K562 (cell line): Measurements from ENCODE around the gene ZNF609. TPM values are rescaled to one million over a fixed set of nuclear protein-coding genes. Genes with fewer than 3 reads are reported as not detected.

Experiments used
- ATAC-seq: fragments of 200-7000 bp; cut with Tn5 transposase; 3 replicates; pipeline ENCODE4 v1.9.1; 2020; ENCODE audit warnings: moderate library complexity
- BruUV-seq: library from RNA; stranded (reverse); fragments of 400-500 nt; replicated peaks from 2 replicates; lab custom pipeline; 2021; lab: Mats Ljungman, UMichigan
- CTCF ChIA-PET: fragments of 300-600 bp; formaldehyde crosslinking; extraction: SDS; loops from one replicate; lab custom pipeline; 2021; ENCODE audit warnings: low intra/inter-chr PET ratio; lab: Yijun Ruan, JAX
- POLR2A ChIA-PET: fragments of 300-600, 350-650 bp; sonication (Branson Sonifier 250); formaldehyde crosslinking; extraction: SDS; loops from one replicate; lab custom pipeline; 2021; ENCODE audit warnings: antibody characterized with exemption, inconsistent platforms; lab: Yijun Ruan, JAX
- DNase-seq, 4 experiments: peaks; one replicate each; pipeline versions ENCODE4 v3.0.0 to v3.0.0-alpha.2; 2011 to 2018; ENCODE audit warnings: low spot score in 3 of 4, mixed read lengths in 3 of 4; ENCODE audit errors: extremely low read depth in 1 of 4
- FAIRE-seq: peaks from 2 replicates; lab custom pipeline; 2011; peaks lifted over from hg19 to GRCh38; lab: Jason Lieb, UNC
- H2AFZ ChIP-seq: 2 replicates; pipeline ENCODE4 v1.6.0; 2011; ENCODE audit warnings: low read depth, low read length, control low read depth, inconsistent platforms
- H3K27ac ChIP-seq: fragments of 200-600 bp; 3 replicates; pipeline ENCODE4 v1.8.0; 2011; ENCODE audit warnings: low read depth, mild to moderate bottlenecking, control low read depth, inconsistent platforms, low read length, moderate library complexity, mixed read lengths; ENCODE audit errors: extremely low read depth
- H3K27me3 ChIP-seq, 2 experiments: fragments of 300-600 bp in 1 of 2; 2 replicates in 1 of 2; 3 replicates in 1 of 2; pipeline versions ENCODE4 v1.6.0 to v1.8.0; 2011; ENCODE audit warnings: inconsistent platforms in 2 of 2, low read length in 2 of 2, mild to moderate bottlenecking in 1 of 2, mixed read lengths in 1 of 2, moderate library complexity in 1 of 2; ENCODE audit not compliant: control insufficient read depth in 2 of 2, insufficient read depth in 2 of 2
- H3K36me3 ChIP-seq: fragments of 300-600 bp; 3 replicates; pipeline ENCODE4 v1.8.0; 2011; ENCODE audit warnings: mild to moderate bottlenecking, low read length, inconsistent platforms; ENCODE audit not compliant: control insufficient read depth, insufficient read depth
- H3K4me1 ChIP-seq, 2 experiments: fragments of 200-600 bp in 1 of 2; replicated peaks in 1 of 2; 2 replicates in 1 of 2; 3 replicates in 1 of 2; pipeline versions ENCODE4 v1.5.1 to v1.8.0; 2011; ENCODE audit warnings: inconsistent platforms in 2 of 2, low read length in 2 of 2, mild to moderate bottlenecking in 1 of 2, mixed read lengths in 1 of 2, moderate library complexity in 1 of 2; ENCODE audit not compliant: control insufficient read depth in 2 of 2, insufficient read depth in 2 of 2
- H3K4me2 ChIP-seq: 2 replicates; pipeline ENCODE4 v1.6.1; 2011; ENCODE audit warnings: low read length, control low read depth, inconsistent platforms, mixed read lengths; ENCODE audit not compliant: insufficient read depth
- H3K4me3 ChIP-seq: fragments of 200-600 bp; sonication (generic), shearing (Covaris generic); 2 replicates; pipeline ENCODE4 v1.5.1; 2016; ENCODE audit warnings: control low read depth, inconsistent platforms
- H3K79me2 ChIP-seq: fragments of 200-600 bp; 3 replicates; pipeline ENCODE4 v1.8.0; 2011; ENCODE audit warnings: low read length, inconsistent platforms; ENCODE audit not compliant: control insufficient read depth, insufficient read depth
- H3K9ac ChIP-seq, 2 experiments: 2 replicates each; pipeline versions ENCODE4 v1.6.0 to v1.6.1; 2011; ENCODE audit warnings: low read depth in 2 of 2, low read length in 2 of 2, control low read depth in 1 of 2, inconsistent platforms in 1 of 2, mild to moderate bottlenecking in 1 of 2, mixed read lengths in 1 of 2; ENCODE audit not compliant: insufficient read depth in 1 of 2
- H3K9me1 ChIP-seq: one replicate; pipeline ENCODE4 v1.6.0; 2011; ENCODE audit warnings: inconsistent platforms, mild to moderate bottlenecking, low read length, moderate library complexity; ENCODE audit not compliant: control insufficient read depth, insufficient read depth
- H3K9me3 ChIP-seq: replicated peaks from 2 replicates; pipeline ENCODE4 v1.5.1; 2011; ENCODE audit warnings: low read depth, low read length, inconsistent platforms; ENCODE audit not compliant: control insufficient read depth, insufficient read depth
- H4K20me1 ChIP-seq: replicated peaks from 2 replicates; pipeline ENCODE4 v1.6.1; 2011; ENCODE audit warnings: low read length, inconsistent platforms, mixed read lengths; ENCODE audit not compliant: control insufficient read depth, insufficient read depth
- FOXK2 ChIP-seq, 2 experiments: fragments of 450-650 bp; IDR thresholded peaks in 1 of 2; conservative IDR thresholded peaks in 1 of 2; 2 replicates each; pipeline ENCODE4 v1.6.1; 2016; ENCODE audit warnings: low read depth in 2 of 2, mild to moderate bottlenecking in 1 of 2
- GATAD2B ChIP-seq: fragments of 450-650 bp; IDR thresholded peaks from 2 replicates; pipeline ENCODE4 v1.6.1; 2017; ENCODE audit warnings: mild to moderate bottlenecking, borderline replicate concordance
- MAFG ChIP-seq: fragments of 450-650 bp; conservative IDR thresholded peaks from 2 replicates; pipeline ENCODE4 v1.6.1; 2016; ENCODE audit warnings: missing genetic modification characterization, missing compliant biosample characterization
- POLR2G ChIP-seq: fragments of 200-400 bp; formaldehyde crosslinking; IDR thresholded peaks from 2 replicates; pipeline ENCODE4 v1.6.1; 2017; ENCODE audit warnings: low read depth, mild to moderate bottlenecking, antibody characterized with exemption, low read length, moderate library complexity
- TAF1 ChIP-seq: IDR thresholded peaks from 2 replicates; pipeline ENCODE4 v1.6.1; 2011; ENCODE audit warnings: mild to moderate bottlenecking, low read length, moderate library complexity; ENCODE audit not compliant: insufficient read depth, control insufficient read depth, severe bottlenecking; ENCODE audit errors: extremely low read depth
- WGBS: fragments of 100-300 bp; shearing (Covaris generic); methylation state at CpG from one replicate; pipeline ENCODE4 v1.1.6; 2016; ENCODE audit warnings: low coverage, mixed read lengths; ENCODE audit not compliant: insufficient coverage; ENCODE audit errors: missing lambda C conversion rate; 5-methylcytosine and 5-hydroxymethylcytosine counted together
- in situ Hi-C: fragments of 300-500 bp; cut with MboI; formaldehyde crosslinking; loops from 4 replicates; pipeline ENCODE4 v1.15.0; 2018; ENCODE audit warnings: inconsistent platforms, mixed read lengths
- intact Hi-C: fragments of 100-400 bp; cut with micrococcal nuclease; formaldehyde crosslinking; loops from 2 replicates; pipeline ENCODE4 v1.14.2; 2022
- polyA plus RNA-seq, 8 experiments: library from polyadenylated mRNA; depleted of rRNA in 4 of 8; stranded (reverse) in 5 of 8; unstranded in 3 of 8; fragments of >200 nt; fragmentation: Nextera tagmentation in 2 of 8; fragmentation: Illumina TruSeq in 1 of 8; extraction: Ambion mirVana in 2 of 8; extraction: Trizol in 1 of 8; gene quantifications; 2 replicates each; pipeline versions ENCODE4 v1.2.1 to v1.2.3, GENCODE V29; 2011 to 2014; ENCODE audit warnings: inconsistent platforms in 1 of 8, missing spikeins in 1 of 8
- total RNA-seq, 7 experiments: library from RNA; depleted of rRNA in 6 of 7; stranded (reverse); fragments of >200 nt in 6 of 7; fragmentation: Illumina TruSeq in 2 of 7; extraction: Trizol in 2 of 7; gene quantifications; 2 replicates each; pipeline versions ENCODE4 v1.2.1 to v1.2.3, GENCODE V29; 2011 to 2021; ENCODE audit warnings: low replicate concordance in 1 of 7
- TF ChIP-seq, protein P1 (sequence below), 2 experiments: fragments of 450-650 bp; IDR thresholded peaks; 2 replicates each; pipeline ENCODE4 v1.6.1; 2016; ENCODE audit warnings: mild to moderate bottlenecking in 2 of 2, borderline replicate concordance in 1 of 2, low read depth in 1 of 2, moderate library complexity in 1 of 2

ZNF609 gene
- total and polyA plus RNA-seq, 9 of the 15 experiments (the other 6 are each of a cell fraction or from before 2014, with no cell fraction given) = 3.0 to 38.7 (median 17.8) TPM

DNA sequence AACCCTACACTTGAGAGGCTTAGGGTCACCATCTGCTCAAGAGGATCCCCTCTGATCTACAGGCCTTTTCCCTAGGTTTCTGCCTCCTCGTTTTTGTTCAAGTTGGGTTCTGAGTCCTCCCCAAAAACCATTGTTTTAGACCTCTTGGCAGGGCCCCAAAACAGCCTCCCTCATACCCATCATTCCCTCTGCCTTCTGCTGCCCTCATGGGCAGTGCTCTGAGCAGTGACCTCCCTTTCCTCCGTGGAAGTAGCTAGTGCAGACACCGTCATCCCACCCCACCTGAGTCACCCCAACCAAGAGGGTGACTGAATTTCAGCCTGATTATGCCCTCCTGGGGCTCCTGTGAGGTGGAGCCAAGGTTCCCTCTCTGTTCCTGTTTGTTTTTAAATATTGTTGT, 223.0 kb downstream of the ZNF609 start:
- Histone ChIP-seq H2AFZ (no peak overlapping the region), H3K27me3 (no peaks in the 10 kb centered on the region)
- TF ChIP-seq FOXK2 (conservative IDR thresholded peaks at IDR 0.05 in 1 of 2, IDR thresholded peaks at IDR 0.05 in 1 of 2; ENCODE audit: low read depth in 2 of 2) (no peak), MAFG (tag) (no peak), TAF1 (no peak), GATAD2B (no peak), POLR2G (no peak)
- TF ChIP-seq, protein P1, sequence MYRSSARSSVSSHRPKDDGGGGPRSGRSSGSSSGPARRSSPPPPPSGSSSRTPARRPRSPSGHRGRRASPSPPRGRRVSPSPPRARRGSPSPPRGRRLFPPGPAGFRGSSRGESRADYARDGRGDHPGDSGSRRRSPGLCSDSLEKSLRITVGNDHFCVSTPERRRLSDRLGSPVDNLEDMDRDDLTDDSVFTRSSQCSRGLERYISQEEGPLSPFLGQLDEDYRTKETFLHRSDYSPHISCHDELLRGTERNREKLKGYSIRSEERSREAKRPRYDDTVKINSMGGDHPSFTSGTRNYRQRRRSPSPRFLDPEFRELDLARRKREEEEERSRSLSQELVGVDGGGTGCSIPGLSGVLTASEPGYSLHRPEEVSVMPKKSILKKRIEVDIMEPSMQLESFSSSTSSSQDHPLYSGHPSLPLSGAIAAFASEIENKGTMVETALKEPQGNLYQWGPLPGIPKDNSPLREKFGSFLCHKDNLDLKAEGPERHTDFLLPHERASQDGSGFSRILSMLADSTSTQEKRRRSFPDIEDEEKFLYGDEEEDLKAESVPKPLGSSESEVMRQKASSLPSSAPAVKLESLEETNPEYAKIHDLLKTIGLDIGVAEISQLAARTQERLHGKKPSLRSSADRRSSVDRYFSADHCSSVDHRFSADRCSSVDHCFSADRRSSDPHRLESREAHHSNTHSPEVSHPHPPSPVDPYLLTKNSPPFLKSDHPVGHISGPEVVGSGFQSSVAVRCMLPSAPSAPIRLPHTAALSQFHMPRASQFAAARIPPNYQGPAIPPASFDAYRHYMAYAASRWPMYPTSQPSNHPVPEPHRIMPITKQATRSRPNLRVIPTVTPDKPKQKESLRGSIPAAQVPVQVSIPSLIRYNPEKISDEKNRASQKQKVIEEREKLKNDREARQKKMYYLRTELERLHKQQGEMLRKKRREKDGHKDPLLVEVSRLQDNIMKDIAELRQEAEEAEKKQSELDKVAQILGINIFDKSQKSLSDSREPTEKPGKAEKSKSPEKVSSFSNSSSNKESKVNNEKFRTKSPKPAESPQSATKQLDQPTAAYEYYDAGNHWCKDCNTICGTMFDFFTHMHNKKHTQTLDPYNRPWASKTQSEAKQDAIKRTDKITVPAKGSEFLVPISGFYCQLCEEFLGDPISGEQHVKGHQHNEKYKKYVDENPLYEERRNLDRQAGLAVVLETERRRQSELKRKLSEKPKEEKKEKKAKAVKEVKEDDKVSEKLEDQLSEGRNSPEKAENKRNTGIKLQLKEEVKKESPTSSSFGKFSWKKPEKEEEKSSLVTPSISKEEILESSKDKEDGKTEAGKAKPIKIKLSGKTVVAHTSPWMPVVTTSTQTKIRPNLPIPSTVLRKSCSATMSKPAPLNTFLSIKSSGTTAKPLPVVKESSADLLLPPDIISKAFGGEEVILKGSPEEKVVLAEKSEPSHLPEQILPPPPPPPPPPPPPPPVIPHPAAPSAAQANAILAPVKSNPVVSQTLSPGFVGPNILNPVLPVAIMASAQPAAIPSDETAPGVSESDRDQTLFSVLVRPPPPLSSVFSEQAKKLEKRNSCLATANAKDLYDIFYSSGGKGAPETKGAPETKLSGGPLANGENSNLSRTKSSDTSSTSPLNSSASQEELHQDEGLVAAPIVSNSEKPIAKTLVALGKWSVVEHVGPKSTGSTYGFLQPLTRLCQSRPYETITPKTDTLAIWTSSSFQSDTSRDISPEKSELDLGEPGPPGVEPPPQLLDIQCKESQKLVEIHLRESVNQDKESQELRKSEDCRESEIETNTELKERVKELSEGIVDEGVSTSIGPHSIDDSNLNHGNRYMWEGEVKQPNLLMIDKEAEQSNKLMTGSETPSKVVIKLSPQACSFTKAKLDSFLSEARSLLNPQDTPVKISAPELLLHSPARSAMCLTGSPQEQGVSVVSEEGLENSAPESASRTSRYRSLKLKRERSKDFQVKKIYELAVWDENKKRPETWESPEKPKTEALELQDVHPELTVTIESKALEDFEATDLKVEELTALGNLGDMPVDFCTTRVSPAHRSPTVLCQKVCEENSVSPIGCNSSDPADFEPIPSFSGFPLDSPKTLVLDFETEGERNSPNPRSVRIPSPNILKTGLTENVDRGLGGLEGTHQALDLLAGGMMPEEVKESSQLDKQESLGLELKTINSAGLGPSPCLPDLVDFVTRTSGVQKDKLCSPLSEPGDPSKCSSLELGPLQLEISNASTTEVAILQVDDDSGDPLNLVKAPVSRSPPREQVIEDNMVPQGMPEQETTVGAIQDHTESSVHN (IDR thresholded peaks at IDR 0.05; ENCODE audit: borderline replicate concordance in 1 of 2, low read depth in 1 of 2) = no peak
- TF ChIP-seq, all 486 proteins: peak for 0
- intact Hi-C loops (loop anchor here (5.0 kb wide), 2 partner anchors 476 to 516 kb away; no protein-coding TSS in a partner anchor), in situ Hi-C loops (loop anchor here (5.0 kb wide), 1 partner anchor 44 kb away; no protein-coding TSS in a partner anchor)
- peaks cover 90% of the 10 kb centered on the region for H3K36me3 ChIP-seq
- no TSS peak for BruUV-seq
- H3K27ac ChIP-seq = no peak overlapping the region
- DNase-seq (no peak), FAIRE-seq (no peak), ATAC-seq (no peak)
- no peak overlapping the region for H3K9ac ChIP-seq
- no peaks in the 10 kb centered on the region for H3K9me1 ChIP-seq
- peaks cover 4% of the 10 kb centered on the region; the same call in 1 of the 2 replicates for H4K20me1 ChIP-seq
- WGBS = 30% methylated on average over 2 of the region's 3 CpGs
- no peaks in the 10 kb centered on the region for H3K9me3 ChIP-seq
- H3K4me1 ChIP-seq = no peaks in the 10 kb centered on the region; a peak in 1 of 5 replicates
- H3K4me2 ChIP-seq = no peak overlapping the region
- ChIA-PET POLR2A (interaction anchor here (0.6 to 1.3 kb wide), 2 partner anchors 44 to 477 kb away, joined by 3 to 5 read pairs; no protein-coding TSS in a partner anchor), CTCF (interaction anchor here (5.6 kb wide), 1 partner anchor 46 kb away, joined by 92 read pairs; no protein-coding TSS in a partner anchor)
- no peak overlapping the region for H3K4me3 ChIP-seq
- no peaks in the 10 kb centered on the region for H3K79me2 ChIP-seq
